GM12865 (cell line): Measurements from ENCODE around the gene MKRN3.

Experiments
- DNase-seq: peaks from one replicate; pipeline ENCODE4 v3.0.0; 2010; ENCODE audit warnings: low read depth
- H3K4me3 ChIP-seq: 2 replicates; pipeline ENCODE4 v1.5.1; 2011; ENCODE audit warnings: mild to moderate bottlenecking, low read depth, low read length, control low read depth
- CTCF ChIP-seq: IDR thresholded peaks from 2 replicates; pipeline ENCODE4 v1.5.1; 2011; ENCODE audit warnings: low read length, control low read depth, low read depth, inconsistent platforms; ENCODE audit not compliant: insufficient read depth; ENCODE audit errors: missing control alignments

The MKRN3 gene

GRCh38 chr15:23599053-23599452 lies 33.6 kb downstream of the MKRN3 start:
- TF ChIP-seq CTCF: no peak
- no peak overlapping the region for H3K4me3 ChIP-seq
- DNase-seq: no peak

GRCh38 chr15:23602124-23602523 lies 36.6 kb downstream of the MKRN3 start:
- H3K4me3 ChIP-seq: no peak overlapping the region
- TF ChIP-seq CTCF: no peak
- no peak for DNase-seq

- TF ChIP-seq CTCF: no peak
- no peak overlapping the region for H3K4me3 ChIP-seq
- no peak for DNase-seq
Measured at GRCh38 chr15:23606226-23606625, 40.8 kb downstream of the MKRN3 start.

- no peak for TF ChIP-seq CTCF
- no peak for DNase-seq
- no peak overlapping the region for H3K4me3 ChIP-seq
Measured at GRCh38 chr15:23616536-23616935, 51.1 kb downstream of the MKRN3 start.
